ENCODE results near the gene TRAF6.

The TRAF6 gene

DNA sequence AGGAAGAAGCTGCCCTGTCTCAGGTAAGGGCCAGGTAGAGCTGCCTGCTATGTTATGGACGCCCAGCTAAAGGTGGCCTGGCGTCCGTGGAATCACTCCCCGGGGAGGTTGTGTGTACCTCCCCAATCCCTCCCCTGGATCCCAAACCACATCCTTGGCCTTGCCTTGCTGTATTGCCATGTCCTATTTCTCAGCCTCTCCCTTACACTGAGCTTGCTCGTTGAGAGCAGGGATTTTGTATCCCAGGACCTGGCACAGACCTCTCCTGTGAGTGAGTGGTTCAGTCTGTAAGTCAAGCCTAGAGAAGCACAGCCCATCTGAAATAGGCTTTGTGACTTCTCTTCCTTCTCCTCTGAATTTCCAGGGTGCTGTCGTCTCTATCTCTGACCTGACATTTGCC lies 53.9 kb downstream of the TRAF6 start:
- no peak for DNase-seq

DNA sequence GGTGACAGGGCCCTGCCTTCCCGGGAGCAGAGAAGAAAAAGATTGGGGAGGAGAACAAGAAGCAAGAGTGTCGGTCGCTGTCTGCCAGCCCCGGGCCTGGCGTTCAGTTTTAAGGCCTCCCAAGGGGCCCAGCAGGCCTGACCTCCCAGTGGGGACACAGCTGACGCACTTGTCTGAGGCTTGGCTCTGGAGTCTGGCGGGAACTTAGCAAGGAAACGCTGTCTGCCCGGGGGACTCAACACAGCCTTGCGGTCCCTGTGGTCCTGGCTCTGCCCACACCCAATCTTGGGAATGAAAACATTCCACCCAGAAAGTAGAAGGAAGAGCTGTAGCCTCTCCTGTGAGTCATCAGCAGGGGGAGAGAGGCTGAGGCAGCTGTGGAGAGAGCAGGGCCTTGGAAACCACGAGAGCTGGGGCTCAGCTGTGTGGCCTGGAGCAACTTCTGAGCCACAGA lies 54.4 kb downstream of the TRAF6 start:
- no peak for DNase-seq

DNA sequence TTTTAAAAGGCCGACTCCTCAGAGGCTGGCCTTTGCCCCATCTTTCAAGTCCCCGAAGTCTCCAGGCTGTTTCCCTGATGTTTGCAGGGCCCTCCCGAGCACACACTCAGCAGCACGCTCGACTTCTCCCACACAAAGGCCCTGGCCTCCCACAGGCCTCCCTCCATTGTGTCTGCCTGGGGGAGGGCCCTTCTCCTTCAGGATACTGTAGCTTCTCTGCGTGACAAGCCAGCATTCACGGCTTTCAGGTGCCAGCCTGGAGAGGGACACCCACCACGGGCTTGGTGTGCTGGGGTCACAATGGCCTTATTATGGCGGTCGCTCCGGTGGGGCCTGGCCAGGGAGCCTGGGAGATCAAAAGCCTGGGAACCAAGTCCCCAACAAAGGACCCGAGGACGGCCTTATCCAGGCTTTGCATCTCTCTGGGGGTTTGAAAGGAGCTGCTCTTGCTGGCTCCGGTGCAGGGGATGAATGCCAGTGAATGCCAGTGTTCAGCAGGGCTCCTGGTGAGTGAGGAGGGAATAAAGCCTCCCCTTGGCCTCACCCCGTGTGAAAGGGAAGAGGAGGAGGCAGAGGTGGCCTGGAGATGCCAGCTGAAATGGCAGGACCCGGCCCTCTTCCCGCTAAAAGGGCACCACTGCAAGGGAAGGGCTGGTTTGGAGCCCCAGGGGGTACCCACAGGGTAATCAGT lies 55.0 kb downstream of the TRAF6 start:
- no peak for DNase-seq

DNA sequence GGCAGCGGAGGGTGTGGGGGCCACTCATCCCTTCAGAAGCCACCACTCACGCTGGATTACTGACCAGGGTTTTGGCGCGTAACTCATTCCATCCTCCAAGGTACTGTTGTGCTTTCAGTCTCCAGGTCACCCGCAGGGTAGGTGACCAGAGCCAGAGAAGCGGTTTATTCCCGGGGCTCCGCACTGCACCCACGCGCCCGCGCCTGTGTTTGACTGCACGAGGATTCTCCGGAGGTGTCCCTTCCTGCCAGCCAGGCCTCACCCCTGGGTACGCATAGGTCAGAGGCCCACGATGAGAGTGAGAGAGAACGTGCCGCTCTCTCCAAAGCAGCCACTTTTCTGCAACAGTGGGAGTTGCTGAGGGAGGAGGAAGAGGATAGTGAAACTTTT lies 55.5 kb downstream of the TRAF6 start:
- no peak for DNase-seq

DNA sequence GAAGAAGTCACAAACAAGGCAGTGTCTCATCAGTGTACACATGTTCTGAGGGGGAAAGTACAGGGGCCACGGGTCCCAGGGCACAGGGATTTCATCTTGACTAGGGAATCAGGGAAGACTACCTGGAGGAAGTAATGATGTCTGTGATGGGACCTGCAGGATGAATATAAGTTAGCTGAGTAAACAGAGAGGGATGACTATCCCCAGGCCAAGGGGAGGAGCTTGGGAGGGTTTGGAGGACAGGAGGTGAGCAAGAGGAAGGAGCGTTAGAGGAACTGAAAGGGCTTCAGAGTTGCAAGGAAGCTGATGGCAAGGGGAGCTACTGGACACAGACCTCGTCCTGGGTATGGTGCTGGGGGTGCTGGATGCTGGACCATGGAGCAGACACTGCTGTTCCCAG lies 56.4 kb downstream of the TRAF6 start:
- no peak for DNase-seq

DNA sequence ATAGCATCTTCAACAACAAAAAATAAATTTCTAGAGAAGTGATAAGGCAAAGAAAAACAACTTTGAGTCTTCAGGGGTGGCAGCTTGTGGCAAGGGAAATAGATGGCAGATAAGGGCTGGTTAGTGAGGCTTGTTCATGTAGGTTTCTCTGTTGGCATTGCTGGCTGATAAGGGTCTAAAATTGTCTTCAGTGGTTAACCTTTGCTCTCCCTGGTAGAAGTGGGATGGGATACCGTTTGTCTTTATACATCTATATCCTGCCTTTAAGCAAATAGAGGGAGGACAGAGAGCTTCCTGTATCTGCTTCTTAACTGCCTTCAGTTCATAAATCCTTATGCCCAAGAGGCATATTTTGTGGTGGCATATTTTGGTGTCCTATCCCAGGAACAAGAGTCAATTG lies 57.1 kb downstream of the TRAF6 start:
- no peak for DNase-seq

DNA sequence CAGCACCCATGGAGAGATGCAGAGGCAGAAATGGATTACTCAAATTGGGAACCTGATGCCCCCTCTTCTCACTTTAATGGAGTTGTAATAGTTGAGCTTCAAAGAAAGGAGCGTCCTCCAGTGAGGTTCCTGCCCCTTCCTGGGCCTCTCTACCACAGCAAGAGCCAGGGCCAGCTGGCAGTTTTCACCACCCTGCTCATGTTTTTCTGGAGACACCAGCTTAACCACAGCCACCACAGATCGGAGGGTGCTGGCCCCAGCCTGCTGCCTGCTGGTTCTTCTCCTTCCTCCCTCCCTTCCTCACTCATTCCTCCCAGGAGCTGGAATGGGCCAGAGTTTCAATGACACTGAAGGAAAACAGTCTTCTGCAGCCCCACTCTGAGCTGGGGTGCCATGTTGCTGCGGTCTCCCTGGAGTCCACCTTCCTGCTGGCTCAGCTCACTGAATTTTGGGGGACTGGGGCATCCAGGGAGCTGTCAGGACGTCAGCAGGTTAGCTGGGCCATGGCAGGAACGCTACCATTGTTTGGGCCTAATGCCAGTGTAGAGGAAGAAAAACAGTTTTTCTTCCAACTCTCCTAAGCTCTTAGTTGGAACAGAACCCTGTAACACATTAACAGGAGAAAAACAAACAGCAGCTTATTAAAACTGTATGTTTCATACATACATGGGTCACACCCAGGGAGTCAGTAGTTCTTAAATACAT lies 57.7 kb downstream of the TRAF6 start:
- no peak for DNase-seq

DNA sequence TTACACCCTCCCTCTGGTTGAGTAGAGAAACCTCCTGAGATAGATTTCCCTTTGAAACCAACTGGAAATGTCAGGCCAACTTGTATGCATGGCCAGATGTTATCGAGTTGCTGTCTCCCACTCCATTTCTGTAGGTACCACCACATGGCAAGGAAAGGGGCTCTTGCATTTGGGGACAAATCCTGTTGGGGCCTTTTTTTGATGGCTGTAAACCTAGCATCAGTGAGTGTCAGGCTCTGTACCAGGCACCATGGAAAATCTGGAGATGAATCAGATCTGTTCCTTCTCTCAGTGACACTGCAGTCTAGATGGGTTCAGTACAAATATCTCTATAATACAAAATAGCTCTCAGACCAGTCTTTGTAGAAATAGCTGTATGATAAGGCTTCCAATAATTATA lies 58.4 kb downstream of the TRAF6 start:
- no peak for DNase-seq

DNA sequence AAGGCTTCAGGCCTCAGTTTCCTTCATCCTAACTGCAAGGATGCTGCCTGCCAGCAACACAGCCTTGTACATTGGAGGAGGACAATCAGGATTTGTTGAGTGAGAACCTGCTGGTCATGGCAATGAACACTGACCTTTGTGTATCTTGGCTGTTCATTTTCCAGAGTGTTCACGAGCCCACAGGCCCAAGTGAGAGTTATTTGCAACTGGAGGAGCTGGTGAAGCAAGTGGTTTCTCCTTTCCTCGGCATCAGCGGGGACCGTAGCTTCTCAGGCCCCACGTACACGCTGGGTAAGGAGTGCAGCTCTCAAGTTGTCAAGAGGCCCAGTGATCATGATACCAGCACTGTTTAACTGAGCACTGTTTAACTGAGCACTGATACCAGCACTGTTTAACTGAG lies 59.0 kb downstream of the TRAF6 start:
- no peak for DNase-seq

DNA sequence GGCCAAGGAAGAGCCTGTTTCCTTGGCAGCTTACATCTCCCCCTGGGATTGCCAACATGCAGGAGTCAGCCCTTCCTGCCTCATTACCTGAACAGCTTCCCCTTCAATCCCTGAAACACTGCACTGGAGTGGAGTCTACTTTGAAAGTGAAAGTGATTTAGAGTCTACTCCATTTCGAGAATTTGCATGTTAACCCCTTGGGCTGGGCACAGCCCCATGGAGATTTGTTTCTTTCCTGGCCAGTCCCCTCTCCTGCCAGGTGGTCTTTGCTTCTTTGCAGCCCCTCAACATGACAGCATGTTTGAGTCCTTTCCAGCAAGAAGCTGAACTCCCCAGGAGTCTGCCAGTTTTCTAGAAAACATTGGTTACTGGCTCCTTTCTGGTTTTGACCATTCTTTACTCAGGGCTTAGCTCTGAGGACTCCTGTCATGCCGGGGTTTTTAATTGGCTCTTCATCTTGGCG lies 59.9 kb downstream of the TRAF6 start:
- no peak for DNase-seq

DNA sequence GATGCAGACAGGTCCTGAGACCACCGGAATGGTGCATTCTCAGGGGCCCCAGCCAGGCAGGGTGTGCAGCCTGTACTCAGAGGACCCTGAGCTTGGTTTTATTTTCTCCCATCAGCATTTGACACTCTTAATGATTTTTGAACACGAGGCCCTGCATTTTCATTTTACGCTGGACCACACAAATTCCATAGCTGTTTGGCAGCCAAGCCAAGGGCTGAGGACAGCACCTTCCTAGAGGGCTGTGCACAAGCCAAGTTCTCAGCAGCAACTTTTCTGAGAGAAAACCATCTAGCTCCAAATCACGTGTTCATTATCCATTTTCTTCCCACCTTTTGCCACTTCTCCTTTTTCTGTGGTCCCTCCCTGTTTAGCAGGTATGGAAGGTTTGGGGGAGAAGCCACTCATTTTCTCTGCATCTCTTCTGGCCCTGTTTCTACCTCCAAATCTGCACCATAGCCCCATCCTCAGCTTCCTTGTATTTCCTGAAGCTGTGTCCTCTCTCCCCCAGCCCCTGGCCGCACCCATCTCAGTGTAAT lies 60.4 kb downstream of the TRAF6 start:
- no peak for DNase-seq

DNA sequence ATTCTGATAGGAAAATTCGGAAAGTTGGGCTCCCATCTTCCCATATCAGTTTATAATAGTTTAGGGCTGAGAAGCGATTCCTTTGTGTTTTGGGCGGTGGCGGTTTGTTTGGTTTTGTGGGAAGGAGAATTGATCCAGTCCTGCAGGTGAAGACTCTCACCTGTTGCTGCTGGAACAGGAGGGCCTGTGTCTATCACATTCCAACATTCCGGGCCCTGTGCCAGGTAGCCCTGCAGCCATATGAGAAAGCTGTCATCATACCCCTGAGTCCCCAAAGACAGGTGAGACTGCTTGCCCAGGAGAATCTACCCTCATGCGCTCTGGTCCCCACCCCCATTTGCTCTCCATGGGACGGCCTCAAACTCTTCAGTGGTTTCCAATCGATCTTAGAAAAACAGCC lies 62.1 kb downstream of the TRAF6 start:
- no peak for DNase-seq

DNA sequence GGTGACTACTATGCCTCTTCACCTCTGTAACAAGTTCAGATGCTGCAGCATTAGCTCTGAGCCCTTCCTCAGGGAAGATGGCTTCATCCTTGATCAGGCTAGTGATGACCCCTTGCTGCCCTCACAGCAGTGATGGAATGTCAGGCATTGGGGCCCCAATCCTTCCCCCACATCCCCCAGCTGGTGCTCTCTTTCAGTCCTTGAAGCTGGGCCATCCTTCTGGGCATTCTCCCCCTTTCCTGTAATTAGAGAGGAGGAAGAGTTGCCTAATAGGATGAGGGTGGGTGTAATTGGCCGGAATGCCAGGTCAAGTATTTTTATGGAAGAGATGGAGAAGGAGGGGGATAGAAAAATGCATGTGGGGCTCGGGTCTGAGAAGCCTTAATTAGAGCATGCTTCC lies 62.6 kb downstream of the TRAF6 start:
- no peak for DNase-seq

DNA sequence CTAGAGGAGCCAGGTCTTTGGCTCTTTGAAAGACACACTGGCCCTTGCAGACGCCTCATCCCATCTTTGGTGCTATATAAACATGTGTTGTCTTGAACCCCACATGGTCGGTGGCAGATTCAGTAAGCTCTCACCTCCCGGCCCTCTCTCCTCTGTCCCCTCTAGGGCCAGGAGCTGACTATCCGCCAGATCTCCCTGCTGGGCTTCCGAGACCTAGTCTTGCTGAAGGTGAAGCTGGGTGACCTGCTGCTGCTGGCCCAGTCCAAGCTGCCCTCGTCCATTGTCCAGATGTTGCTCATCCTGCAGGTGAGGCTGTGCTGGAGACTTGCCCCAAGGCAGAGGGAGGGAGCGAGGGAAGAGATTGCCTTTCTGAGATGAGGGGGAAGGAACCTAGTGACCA lies 63.9 kb downstream of the TRAF6 start:
- no peak for DNase-seq

DNA sequence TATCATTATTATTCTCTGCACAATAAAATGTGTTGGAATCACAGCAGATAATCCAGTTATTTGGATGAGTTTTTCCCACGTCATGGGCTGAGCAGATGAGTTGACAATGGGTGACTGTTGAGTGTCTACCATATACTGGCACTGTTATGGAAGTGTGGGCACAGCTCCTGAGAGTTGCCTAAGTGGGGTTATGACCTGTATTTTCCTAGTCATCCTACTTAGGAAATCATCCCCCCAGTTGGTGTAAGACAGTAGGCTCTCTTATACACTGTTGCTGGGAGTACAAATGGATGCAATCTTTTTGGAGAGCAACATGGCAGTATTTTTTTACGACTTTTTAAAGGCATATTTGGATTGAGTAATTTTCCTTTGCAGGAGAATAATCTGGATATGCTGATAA lies 66.4 kb downstream of the TRAF6 start:
- DNase-seq: no peak

DNA sequence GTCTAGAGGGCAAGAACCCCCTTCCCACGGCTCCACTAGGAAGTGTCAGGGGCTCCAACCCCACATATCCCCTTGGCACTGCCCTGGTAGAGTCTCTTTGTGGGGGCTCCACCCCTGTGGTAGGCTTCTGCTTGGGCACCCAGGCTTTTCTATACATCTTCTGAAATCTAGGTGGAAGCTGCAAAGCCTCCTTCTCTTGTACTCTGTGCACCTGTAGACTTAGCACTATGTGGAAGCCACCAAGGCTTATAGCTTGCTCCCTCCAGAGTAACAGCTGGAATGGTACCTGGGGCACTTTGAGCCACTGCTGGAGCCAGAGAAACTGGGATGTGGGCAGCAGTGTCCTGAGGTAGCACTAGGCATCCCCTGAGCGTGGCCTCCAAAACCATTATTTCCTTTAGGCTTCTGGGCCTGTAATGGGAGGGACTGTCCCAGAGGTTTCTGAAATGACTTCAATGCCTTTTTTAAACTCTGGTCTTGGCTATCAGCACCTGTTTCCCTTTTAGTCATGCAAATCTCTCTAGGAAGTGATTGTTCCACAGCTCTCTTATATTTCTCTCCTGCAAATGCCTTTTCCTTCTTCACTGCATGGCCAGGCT lies 68.4 kb downstream of the TRAF6 start:
- DNase-seq: no peak

DNA sequence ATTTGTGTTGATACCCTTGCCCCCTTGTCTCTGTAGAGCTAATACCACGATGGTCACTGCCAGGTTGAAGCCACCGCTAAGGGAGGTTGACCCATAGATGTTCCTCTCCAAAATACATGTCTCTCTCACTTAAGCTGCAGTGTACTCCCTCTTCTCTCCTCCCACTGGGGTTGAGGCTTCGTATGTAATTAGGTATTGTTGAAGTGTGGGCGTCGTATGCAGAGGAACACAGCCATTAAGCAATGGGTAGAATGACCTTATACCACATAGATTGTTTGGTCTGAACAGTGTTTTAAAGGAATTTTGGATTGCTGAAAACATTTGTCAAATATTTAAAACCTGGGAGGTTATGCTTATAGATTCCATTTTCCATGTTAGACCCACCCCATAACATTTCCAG lies 71.9 kb downstream of the TRAF6 start:
- no peak for DNase-seq

DNA sequence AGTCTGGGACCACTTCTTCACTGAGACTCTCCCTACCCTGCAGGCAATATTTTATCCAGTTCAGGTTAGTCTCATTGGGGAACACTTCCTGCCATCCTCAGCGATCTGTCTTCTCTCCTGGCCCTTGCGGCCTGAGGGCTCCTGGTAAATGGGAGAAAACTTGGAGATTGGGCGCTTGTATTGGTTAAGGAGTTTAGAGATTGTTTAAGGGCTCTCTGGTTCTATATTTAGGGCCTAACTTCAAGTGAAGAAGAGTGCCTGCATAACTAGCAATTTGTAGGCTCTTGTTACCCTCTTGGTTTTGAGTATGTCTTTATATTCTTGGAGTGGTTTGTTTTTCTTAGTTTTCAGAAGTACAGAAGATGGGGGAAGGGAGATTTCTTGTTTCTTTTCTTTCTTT lies 72.7 kb downstream of the TRAF6 start:
- DNase-seq: no peak
